Lung (tissue), 16 donors: ENCODE results near the gene AFAP1L1. TPM values are rescaled to one million over a fixed set of nuclear protein-coding genes. Genes with fewer than 3 reads are reported as not detected.

Experiments used
- ATAC-seq: fragments of 200-7000 bp; cut with Tn5 transposase; one replicate; pipeline ENCODE4 v1.9.1; 2020; ENCODE audit warnings: moderate number of reproducible peaks; ENCODE audit not compliant: insufficient read depth, low FRiP score
- DNase-seq, 3 donors: peaks; one replicate each; pipeline ENCODE4 v3.0.0-alpha.2; 2013 to 2017
- H3K27ac ChIP-seq, 2 donors: one replicate each; pipeline ENCODE4 v1.5.1; 2013; ENCODE audit warnings: mild to moderate bottlenecking in 2 of 2, moderate library complexity in 2 of 2, control low read depth in 1 of 2, inconsistent platforms in 1 of 2, low read depth in 1 of 2, low read length in 1 of 2
- H3K27me3 ChIP-seq, 3 donors: one replicate each; pipeline ENCODE4 v1.5.1; 2013; ENCODE audit warnings: low read length in 2 of 3; ENCODE audit not compliant: control insufficient read depth in 3 of 3, insufficient read depth in 3 of 3
- H3K36me3 ChIP-seq, 4 donors: one replicate each; pipeline ENCODE4 v1.5.1; 2013; ENCODE audit warnings: low read length in 4 of 4, mild to moderate bottlenecking in 1 of 4, moderate library complexity in 1 of 4; ENCODE audit not compliant: control insufficient read depth in 4 of 4, insufficient read depth in 4 of 4
- H3K4me1 ChIP-seq, 5 donors: one replicate each; pipeline ENCODE4 v1.5.1; 2013; ENCODE audit warnings: low read length in 5 of 5, mild to moderate bottlenecking in 2 of 5, moderate library complexity in 1 of 5; ENCODE audit not compliant: control insufficient read depth in 5 of 5, insufficient read depth in 5 of 5
- H3K4me3 ChIP-seq: one replicate; pipeline ENCODE4 v1.5.1; 2013; ENCODE audit warnings: mild to moderate bottlenecking, control low read depth, moderate library complexity
- H3K9ac ChIP-seq, 2 donors: one replicate each; pipeline ENCODE4 v1.5.1; 2013; ENCODE audit warnings: low read length in 2 of 2, control low read depth in 1 of 2; ENCODE audit not compliant: insufficient read depth in 1 of 2
- H3K9me3 ChIP-seq, 4 donors: one replicate each; pipeline ENCODE4 v1.5.1; 2013; ENCODE audit warnings: low read length in 3 of 4, mild to moderate bottlenecking in 1 of 4, moderate library complexity in 1 of 4; ENCODE audit not compliant: control insufficient read depth in 4 of 4, insufficient read depth in 3 of 4
- WGBS, 2 donors: extraction: QIAGEN DNeasy Blood & Tissue Kit; methylation state at CpG; one replicate each; pipeline ENCODE4 v1.1.7; 2013; 5-methylcytosine and 5-hydroxymethylcytosine counted together
- long read RNA-seq, 5 donors: transcript quantifications; one replicate each; lab custom pipeline, GENCODE V29; 2026
- polyA plus RNA-seq, 2 donors: library from polyadenylated mRNA; stranded (reverse); fragments of 200-250 nt; gene quantifications; one replicate each; pipeline ENCODE4 v1.2.1, GENCODE V29; 2013
- total RNA-seq, 2 donors: library from RNA; depleted of rRNA in 1 of 2; stranded (reverse); fragments of >200 nt in 1 of 2; gene quantifications; one replicate each; pipeline ENCODE4 v1.2.1, GENCODE V29; 2014 to 2021
- TF ChIP-seq, protein P1 (sequence below): IDR thresholded peaks from 2 replicates; pipeline ENCODE4 v1.5.1; 2012; ENCODE audit warnings: mild to moderate bottlenecking; ENCODE audit errors: control extremely low read depth, extremely low read depth
- donor health status: control.
- donor health status: control.
- donor health status: Bipolar disorder and iron deficiency.
- donor health status: healthy.
- donor health status: DM: yes; HTN: yes; CAD: no.

Gene AFAP1L1
- total RNA-seq: 10 to 100 TPM; 22.8 to 40.6 TPM
- polyA plus RNA-seq: 10 to 100 TPM in 1 of 2 donors, 1 to 10 TPM in 1; 9.8 to 13.3 TPM
- long read RNA-seq, donor 1, full-length matches to known transcripts: 4 of 15 reads
- long read RNA-seq, donor 1, partial matches to known transcripts: 11 of 15 reads
- long read RNA-seq, donor 1, other reads (novel, unspliced or antisense): 0 of 15 reads
- long read RNA-seq, donor 2, full-length matches to known transcripts: 1 of 1 reads
- long read RNA-seq, donor 2, partial matches to known transcripts: 0 of 1 reads
- long read RNA-seq, donor 2, other reads (novel, unspliced or antisense): 0 of 1 reads
- long read RNA-seq, donor 3, full-length matches to known transcripts: 1 of 1 reads
- long read RNA-seq, donor 3, partial matches to known transcripts: 0 of 1 reads
- long read RNA-seq, donor 3, other reads (novel, unspliced or antisense): 0 of 1 reads
- long read RNA-seq, donor 4, partial matches to known transcripts: 0 of 1 reads
- long read RNA-seq, donor 4, other reads (novel, unspliced or antisense): 0 of 1 reads
- long read RNA-seq, donor 5, full-length matches to known transcripts: 4 of 4 reads
- long read RNA-seq, donor 5, partial matches to known transcripts: 0 of 4 reads
- long read RNA-seq, donor 5, other reads (novel, unspliced or antisense): 0 of 4 reads

DNA sequence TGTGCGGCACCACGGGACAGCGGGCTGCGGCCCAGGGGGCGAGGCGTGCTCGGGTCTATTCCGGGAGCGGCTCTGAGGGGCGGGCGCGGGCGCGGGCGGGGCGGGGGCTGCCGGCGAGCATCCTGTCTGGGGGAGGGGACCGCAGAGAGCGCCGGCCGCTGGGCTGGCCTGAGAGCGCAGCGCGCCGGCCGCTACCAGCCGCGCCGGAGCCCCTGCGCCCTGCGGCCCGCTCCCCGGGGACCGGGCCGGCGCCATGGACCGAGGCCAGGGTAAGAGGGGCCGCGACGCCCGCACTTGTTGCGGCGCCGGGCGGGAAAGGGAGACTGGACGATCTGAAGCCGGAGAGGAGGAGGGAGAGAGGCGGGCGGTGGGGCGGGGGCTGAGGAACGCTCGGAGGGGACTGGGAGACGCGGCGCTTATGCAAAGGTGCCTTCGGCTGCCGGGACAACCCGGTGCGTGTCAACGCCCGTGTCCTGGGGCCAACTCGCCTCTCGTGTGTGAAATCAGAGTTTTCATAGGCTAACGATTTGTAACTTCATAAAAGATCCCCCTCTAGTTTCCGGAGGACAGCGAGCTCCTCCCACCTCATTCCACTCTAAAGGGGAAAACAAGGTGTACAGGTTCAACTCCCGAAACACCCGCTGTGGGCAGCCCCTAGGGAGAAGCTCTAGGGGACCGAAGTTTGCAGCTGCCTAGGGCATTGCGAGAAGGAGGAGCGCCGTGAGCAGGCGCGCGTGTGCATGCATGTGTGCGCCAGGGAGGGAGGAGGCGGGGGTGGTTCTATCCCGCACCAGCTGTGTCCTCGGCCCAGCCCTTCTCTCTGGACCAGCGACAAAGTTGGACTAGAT, at the start of gene AFAP1L1:
AFAP1L1 (plus strand) TSS at position 144 of the 848 bp plus-strand sequence; CDS start at position 254, 110 bp downstream.
- TF ChIP-seq, protein P1, sequence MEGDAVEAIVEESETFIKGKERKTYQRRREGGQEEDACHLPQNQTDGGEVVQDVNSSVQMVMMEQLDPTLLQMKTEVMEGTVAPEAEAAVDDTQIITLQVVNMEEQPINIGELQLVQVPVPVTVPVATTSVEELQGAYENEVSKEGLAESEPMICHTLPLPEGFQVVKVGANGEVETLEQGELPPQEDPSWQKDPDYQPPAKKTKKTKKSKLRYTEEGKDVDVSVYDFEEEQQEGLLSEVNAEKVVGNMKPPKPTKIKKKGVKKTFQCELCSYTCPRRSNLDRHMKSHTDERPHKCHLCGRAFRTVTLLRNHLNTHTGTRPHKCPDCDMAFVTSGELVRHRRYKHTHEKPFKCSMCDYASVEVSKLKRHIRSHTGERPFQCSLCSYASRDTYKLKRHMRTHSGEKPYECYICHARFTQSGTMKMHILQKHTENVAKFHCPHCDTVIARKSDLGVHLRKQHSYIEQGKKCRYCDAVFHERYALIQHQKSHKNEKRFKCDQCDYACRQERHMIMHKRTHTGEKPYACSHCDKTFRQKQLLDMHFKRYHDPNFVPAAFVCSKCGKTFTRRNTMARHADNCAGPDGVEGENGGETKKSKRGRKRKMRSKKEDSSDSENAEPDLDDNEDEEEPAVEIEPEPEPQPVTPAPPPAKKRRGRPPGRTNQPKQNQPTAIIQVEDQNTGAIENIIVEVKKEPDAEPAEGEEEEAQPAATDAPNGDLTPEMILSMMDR: no peak
- peak; percentile 47 for ATAC-seq
- Histone ChIP-seq H3K9me3 (peaks cover 0 to 6% (median under 1%) of the 10 kb centered on the region in 4 donors), H3K4me1 (peaks cover 0 to 17% (median 8%) of the 10 kb centered on the region in 5 donors), H3K27ac (peak within 1 kb of the TSS; percentile 87 to 94), H3K4me3 (peak within 1 kb of the TSS; percentile 61), H3K27me3 (peaks cover 0 to 21% (median 8%) of the 10 kb centered on the region in 3 donors), H3K9ac (no peak within 1 kb of the TSS), H3K36me3 (no peaks in the 10 kb centered on the region)
- 1% methylated on average over 49 to 81 of the region's 81 CpGs for WGBS, 2 donors
- peak; percentile 71 to 80 (median 75) for DNase-seq

DNA sequence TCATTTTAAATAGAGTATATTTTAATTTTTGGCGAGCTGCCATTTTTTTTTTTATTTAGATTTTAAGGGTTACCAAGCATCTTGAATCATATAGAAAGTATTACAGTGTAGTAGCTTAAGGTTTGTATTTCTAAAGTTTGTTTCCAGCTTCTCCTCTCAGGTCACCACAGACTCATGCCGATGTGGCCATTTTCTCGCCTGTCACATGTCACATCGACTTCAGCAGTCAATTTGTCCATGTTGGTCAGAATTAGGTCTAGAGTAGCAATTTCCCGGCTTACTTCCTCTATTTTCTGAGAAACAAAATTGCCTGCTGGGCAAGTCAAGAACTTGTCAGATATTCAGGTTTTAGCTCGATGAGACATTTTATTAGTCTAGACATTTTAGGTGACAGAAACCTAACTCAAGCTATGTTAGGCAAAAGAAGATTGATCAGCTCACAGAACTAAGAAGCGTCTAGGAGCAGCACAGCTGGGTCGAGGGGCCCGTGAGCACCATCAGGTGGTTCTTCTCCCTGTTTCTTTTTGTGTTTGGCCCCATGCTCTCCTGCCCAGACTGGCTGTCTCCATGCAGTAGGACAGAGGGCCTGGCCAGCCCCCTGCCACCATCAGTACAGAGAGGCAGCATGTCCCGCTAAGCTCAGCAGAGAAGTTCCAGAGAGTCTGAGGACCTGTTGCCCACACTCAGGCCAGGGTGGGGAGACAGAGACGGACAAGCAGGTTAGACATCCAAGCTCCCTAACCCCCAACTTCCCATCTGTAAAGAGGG, 48.4 kb upstream of the AFAP1L1 start:
- Histone ChIP-seq H3K4me1 (peaks cover 8 to 44% (median 18%) of the 10 kb centered on the region in 5 donors), H3K27ac (no peak overlapping the region), H3K27me3 (no peaks in the 10 kb centered on the region), H3K36me3 (peaks cover 0 to 38% (median 15%) of the 10 kb centered on the region in 4 donors), H3K9me3 (no peaks in the 10 kb centered on the region), H3K4me3 (no peak overlapping the region), H3K9ac (no peak overlapping the region)
- DNase-seq (peak in 1 of 3 donors; percentile 34), ATAC-seq (no peak)
- WGBS, 2 donors: 62 to 73% methylated on average over 11 of the region's 11 CpGs
- TF ChIP-seq, protein P1: no peak

DNA sequence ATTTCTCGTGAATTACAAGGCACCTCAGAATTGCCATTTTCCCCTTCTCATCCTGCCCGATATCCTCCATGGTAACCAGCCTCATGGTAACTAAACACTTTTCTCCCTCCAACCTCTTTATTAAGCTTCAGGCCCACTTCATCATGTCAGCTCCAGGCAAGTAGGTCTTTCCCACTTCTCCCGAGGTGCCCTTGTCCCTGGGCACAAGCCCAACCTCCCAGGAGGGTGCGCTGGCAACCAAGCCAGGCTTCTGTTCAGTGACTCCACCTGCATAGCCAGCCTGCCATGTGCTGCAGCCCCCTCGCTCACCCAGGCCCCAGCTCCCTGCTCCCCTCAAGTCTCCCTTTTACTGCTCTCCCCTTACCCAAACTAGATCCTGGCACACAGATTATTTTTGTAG, 47.4 kb upstream of the AFAP1L1 start:
- H3K36me3 ChIP-seq: peaks cover 0 to 31% (median 10%) of the 10 kb centered on the region in 4 donors
- TF ChIP-seq, protein P1: no peak
- H3K27ac ChIP-seq: no peak overlapping the region
- WGBS, 2 donors: 69 to 86% methylated on average over 5 of the region's 5 CpGs
- H3K9ac ChIP-seq: no peak overlapping the region
- no peaks in the 10 kb centered on the region for H3K27me3 ChIP-seq
- DNase-seq (no peak), ATAC-seq (no peak)
- H3K4me3 ChIP-seq: no peak overlapping the region
- no peaks in the 10 kb centered on the region for H3K9me3 ChIP-seq
- H3K4me1 ChIP-seq: peaks cover 5 to 47% (median 16%) of the 10 kb centered on the region in 5 donors
